Activated naive CD8-positive, alpha-beta T cell treated with anti-CD3 and anti-CD28 coated beads for 36 hours (primary cell): ENCODE measurements around the gene WDSUB1. TPM values are rescaled to one million over a fixed set of nuclear protein-coding genes. Genes with fewer than 3 reads are reported as not detected.

ENCODE experiments used
- DNase-seq: peaks from one replicate; pipeline ENCODE4 v3.0.0; 2021
- H3K27ac Mint-ChIP-seq: one replicate; pipeline ENCODE4 v1.8.0; 2022; ENCODE audit warnings: mild to moderate bottlenecking, moderate library complexity, mixed read lengths
- H3K27me3 Mint-ChIP-seq: one replicate; pipeline ENCODE4 v1.8.0; 2022; ENCODE audit warnings: mild to moderate bottlenecking, mixed read lengths
- H3K36me3 Mint-ChIP-seq: one replicate; pipeline ENCODE4 v1.8.0; 2021; ENCODE audit warnings: mild to moderate bottlenecking, mixed read lengths
- H3K4me1 Mint-ChIP-seq: one replicate; pipeline ENCODE4 v1.8.0; 2021; ENCODE audit warnings: mixed read lengths
- H3K4me3 Mint-ChIP-seq: one replicate; pipeline ENCODE4 v1.8.0; 2022; ENCODE audit warnings: mild to moderate bottlenecking, moderate library complexity, mixed read lengths
- H3K9me3 Mint-ChIP-seq: one replicate; pipeline ENCODE4 v1.8.0; 2022; ENCODE audit warnings: mixed read lengths
- total RNA-seq, 2 experiments: library from RNA; stranded (reverse); gene quantifications; one replicate each; pipeline ENCODE4 v1.2.3, GENCODE V29; 2021

Gene WDSUB1
- total RNA-seq, 2 experiments from 2014 or later = 5.7 to 6.8 TPM

DNA sequence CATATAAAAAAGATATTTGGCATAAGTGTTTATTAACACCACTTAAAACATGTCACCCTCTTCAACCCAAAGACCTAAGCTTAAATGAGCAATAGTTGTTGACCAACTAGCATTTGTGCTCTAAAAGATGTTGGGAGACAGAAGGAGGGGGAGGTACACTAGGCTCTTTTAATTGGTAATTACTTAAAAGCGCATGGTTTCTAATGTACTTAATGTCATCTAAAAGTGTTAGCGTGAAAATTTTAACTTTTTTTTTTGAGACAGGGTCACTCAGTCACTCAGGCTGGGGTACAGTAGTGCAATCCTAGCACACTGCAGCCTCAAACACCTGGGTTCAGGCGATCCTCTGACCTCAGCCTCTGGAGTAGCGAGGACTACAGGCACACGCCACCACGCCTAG, 5.5 kb downstream of the WDSUB1 start:
- Mint-ChIP-seq H3K4me1 (peaks cover 15% of the 10 kb centered on the region), H3K36me3 (peaks cover 3% of the 10 kb centered on the region), H3K9me3 (no peaks in the 10 kb centered on the region), H3K27ac (no peak overlapping the region), H3K4me3 (no peak overlapping the region), H3K27me3 (no peaks in the 10 kb centered on the region)
- no peak for DNase-seq

DNA sequence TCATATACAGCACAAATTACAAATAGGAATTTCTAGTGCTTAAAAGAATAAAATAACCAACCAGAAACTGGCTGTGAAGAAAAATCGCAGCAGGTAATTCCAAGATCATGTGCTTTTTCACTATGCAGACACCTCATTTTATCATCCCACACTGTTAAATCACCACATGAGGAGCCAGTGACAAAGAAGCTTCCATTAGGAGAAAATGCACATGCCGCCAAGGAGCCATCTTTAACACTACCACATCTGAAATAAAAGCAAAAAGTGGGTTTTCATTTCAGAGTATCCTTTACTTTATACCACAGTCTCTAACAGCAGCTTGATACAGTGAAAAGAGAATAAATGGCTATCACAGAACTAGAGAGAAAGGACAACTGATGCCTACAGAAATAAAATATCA, 6.8 kb downstream of the WDSUB1 start:
- Mint-ChIP-seq H3K36me3 (peaks cover 8% of the 10 kb centered on the region), H3K4me3 (no peak overlapping the region), H3K4me1 (peaks cover 8% of the 10 kb centered on the region), H3K27me3 (no peaks in the 10 kb centered on the region), H3K9me3 (no peaks in the 10 kb centered on the region), H3K27ac (no peak overlapping the region)
- no peak for DNase-seq

DNA sequence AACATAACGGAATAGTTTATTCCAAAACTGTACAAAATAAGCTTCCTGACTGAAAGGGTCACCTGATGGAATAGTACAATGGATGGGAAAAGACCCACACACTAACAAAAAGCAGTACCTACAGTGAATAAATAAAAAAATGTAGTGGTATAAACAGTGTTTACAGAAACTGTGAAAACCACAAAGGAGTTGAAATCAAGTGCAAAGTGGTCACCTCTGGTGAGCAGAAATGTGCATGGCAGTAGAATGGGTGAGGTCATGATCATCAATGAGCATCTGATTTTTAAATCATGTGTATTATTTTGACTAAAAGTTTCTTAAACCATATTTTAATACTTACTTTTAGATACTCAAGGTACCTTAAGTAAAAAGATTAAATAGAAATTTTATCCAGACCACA, 11.4 kb downstream of the WDSUB1 start:
- Mint-ChIP-seq H3K4me1 (peaks cover 4% of the 10 kb centered on the region), H3K4me3 (no peak overlapping the region), H3K27ac (no peak overlapping the region), H3K9me3 (no peaks in the 10 kb centered on the region), H3K36me3 (peaks cover 24% of the 10 kb centered on the region), H3K27me3 (no peaks in the 10 kb centered on the region)
- no peak for DNase-seq

DNA sequence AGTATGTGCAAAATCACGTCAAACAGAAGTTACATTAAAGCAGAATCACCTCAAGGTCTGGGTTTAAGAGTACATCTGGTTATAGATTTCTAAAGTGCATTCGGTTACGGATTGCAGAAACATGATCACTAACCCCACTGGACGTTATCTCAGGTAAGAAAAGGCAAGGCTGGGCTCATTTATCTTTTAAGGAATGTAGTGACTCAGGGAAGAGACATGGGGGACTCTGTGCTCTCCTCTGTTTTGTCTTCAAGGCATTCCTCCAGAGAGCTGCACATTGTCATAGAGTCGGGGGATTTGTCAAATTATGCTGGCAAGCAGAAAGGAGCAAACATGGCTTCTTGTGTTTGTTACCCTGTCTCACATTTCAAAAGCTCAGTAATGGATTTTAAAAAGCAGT, 14.3 kb downstream of the WDSUB1 start:
- Mint-ChIP-seq H3K4me3 (no peak overlapping the region), H3K4me1 (peaks cover 4% of the 10 kb centered on the region), H3K27ac (no peak overlapping the region), H3K27me3 (no peaks in the 10 kb centered on the region), H3K36me3 (peaks cover 34% of the 10 kb centered on the region), H3K9me3 (no peaks in the 10 kb centered on the region)
- no peak for DNase-seq

DNA sequence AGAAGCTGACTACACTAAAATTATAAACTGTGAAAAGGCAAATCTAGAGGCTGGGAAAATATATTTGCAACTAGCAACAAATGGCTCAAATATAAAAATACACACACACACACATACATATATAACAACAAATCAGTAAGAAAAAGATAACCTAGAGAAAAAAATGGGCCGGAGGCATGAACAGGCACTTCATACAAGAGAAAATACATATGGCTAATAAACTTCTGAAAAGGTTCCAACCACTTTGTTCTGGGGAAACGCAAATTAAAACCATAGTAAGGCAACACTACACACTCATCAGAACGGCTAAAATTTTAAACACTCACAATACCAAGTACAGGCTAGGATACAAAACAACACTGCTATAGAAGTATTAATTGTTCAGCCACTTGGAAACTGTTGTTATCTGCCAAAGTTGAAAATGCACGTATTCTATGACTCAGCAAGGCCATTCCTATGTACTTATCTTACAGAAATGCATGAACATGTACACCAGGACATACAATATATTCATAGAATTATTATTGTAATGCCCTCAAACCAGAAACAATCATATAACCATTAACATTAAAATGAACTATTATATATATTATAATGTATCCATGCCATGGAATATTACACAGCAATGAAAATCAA, 15.6 kb downstream of the WDSUB1 start:
- H3K27ac Mint-ChIP-seq = no peak overlapping the region
- no peak overlapping the region for H3K4me3 Mint-ChIP-seq
- peaks cover 38% of the 10 kb centered on the region for H3K36me3 Mint-ChIP-seq
- H3K9me3 Mint-ChIP-seq = no peaks in the 10 kb centered on the region
- DNase-seq = no peak
- no peaks in the 10 kb centered on the region for H3K27me3 Mint-ChIP-seq
- peaks cover 4% of the 10 kb centered on the region for H3K4me1 Mint-ChIP-seq

DNA sequence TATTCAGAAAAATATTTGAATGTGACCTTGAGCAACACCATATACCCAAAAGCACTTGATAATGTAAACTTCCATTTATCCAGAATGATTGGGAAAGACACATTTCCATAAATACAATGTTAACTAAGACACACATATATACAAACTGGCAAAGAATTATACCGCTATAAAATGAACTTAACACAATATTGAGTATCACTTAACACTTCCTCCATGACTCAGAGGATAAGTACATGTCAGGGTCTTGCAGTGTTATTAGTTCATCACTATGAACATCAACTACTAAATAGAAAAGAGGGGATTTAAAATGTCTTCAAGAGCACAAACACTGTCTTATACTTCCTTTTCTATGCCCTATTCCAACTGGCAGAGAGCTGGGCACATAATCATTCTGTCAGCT, 18.6 kb downstream of the WDSUB1 start:
- Mint-ChIP-seq H3K36me3 (peaks cover 34% of the 10 kb centered on the region), H3K27me3 (no peaks in the 10 kb centered on the region), H3K9me3 (no peaks in the 10 kb centered on the region), H3K4me3 (no peak overlapping the region), H3K27ac (no peak overlapping the region), H3K4me1 (no peaks in the 10 kb centered on the region)
- no peak for DNase-seq

DNA sequence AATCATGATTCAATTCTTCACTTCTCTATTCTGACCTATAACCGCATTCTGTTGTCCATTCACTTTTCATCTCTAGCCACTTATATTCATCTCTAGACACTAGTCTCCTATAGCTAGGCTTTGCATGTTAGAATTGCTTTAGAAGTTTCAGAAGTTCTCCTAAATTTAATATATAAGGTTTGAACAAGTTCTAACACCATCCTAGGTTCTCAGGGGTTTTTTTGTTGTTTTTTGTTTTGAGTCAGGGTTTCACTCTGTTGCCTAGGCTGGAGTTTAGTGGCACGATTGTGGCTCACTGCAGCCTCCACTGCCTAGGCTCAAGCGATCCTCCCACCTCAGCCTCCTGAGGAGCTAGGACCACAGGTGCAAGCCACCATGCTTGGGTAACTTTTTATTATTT, 19.9 kb downstream of the WDSUB1 start:
- Mint-ChIP-seq H3K4me3 (no peak overlapping the region), H3K27me3 (no peaks in the 10 kb centered on the region), H3K4me1 (no peaks in the 10 kb centered on the region), H3K27ac (no peak overlapping the region), H3K9me3 (no peaks in the 10 kb centered on the region), H3K36me3 (peaks cover 32% of the 10 kb centered on the region)
- DNase-seq = no peak

DNA sequence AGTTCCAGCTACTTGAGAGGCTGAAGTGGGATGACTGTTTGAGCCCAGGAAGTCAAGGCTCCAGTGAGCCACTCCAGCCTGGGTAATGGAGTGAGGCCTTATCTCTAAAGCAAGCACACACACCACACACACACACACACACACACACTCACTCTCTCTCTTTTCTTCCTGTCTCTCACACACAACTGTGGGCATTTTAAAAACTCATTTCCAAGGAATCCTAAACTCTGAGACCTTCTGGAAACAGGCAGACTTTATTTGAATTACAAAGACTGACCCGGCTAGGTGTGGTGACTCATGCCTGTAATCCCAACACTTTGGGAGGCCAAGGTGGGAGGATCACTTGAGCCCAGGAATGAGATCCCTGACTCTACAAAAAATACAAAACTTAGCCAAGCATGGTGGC, 21.3 kb downstream of the WDSUB1 start:
- peaks cover 21% of the 10 kb centered on the region for H3K36me3 Mint-ChIP-seq

DNA sequence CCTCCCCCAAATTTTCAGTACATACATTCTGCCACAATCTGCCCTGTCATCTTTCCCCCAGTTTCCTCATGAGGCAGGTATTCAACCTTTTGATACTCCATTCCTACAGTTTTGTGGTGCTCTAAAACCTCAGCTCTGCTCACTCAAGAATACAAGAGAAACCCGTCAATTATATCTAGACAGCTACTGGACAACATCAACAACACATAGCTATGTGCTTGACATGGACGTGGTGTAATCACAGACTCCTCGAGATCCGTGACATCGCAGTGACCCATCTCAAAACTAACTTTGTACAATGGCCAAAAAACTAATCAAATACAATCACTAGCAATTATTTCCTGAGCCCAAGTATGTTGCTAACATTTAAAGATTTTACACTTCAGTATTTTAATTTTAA, 23.6 kb downstream of the WDSUB1 start:
- Mint-ChIP-seq H3K36me3 (peaks cover 11% of the 10 kb centered on the region), H3K27me3 (no peaks in the 10 kb centered on the region), H3K4me3 (no peak overlapping the region), H3K4me1 (no peaks in the 10 kb centered on the region), H3K27ac (no peak overlapping the region), H3K9me3 (no peaks in the 10 kb centered on the region)
- no peak for DNase-seq

More for the DNA sequence above, 21.3 kb downstream of the WDSUB1 start:
- Mint-ChIP-seq H3K4me1 (no peaks in the 10 kb centered on the region), H3K4me3 (no peak overlapping the region), H3K27ac (no peak overlapping the region), H3K9me3 (no peaks in the 10 kb centered on the region), H3K27me3 (no peaks in the 10 kb centered on the region)
- no peak for DNase-seq

DNA sequence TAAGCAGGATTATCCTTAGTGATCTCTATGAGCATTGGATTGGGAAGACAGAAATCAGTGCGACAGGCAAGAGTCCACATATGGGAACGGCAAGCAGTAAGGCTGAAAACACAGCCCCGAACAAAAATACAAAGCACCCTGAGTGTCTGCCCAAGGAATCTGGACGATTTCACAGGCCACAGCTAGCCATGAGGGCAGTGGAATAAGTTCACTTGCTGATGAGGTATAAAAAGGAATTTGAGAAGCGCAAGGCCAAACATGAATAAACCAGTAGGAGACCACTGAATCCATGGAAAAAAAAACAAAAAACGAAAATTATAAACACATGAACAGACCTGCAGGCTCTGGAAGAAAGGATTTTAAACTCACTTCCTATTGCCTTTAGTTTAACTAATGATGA, 24.3 kb downstream of the WDSUB1 start:
- peaks cover 11% of the 10 kb centered on the region for H3K36me3 Mint-ChIP-seq
- H3K27ac Mint-ChIP-seq = no peak overlapping the region
- H3K27me3 Mint-ChIP-seq = no peaks in the 10 kb centered on the region
- no peaks in the 10 kb centered on the region for H3K4me1 Mint-ChIP-seq
- no peak for DNase-seq
- no peaks in the 10 kb centered on the region for H3K9me3 Mint-ChIP-seq
- H3K4me3 Mint-ChIP-seq = no peak overlapping the region

DNA sequence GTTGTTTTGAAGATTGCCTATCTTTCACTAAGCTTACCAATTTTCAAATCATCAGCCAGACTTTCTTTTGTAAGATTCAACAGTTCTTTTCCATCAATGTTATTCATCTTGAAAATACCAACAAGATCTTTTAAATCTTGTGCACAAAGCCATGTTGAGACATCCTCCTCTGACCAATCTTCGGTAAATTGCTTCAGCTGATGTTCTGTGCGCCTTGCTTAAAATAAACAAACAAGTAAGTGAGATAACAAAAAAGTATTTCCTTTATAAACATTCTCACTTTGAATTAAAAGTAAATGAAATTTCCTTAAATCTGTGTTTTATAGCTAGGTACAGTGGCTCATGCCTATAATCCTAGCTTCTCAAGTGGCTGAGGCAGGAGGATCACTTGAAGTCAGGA, 30.3 kb downstream of the WDSUB1 start:
- Mint-ChIP-seq H3K9me3 (no peaks in the 10 kb centered on the region), H3K36me3 (peaks cover 3% of the 10 kb centered on the region), H3K4me3 (no peak overlapping the region), H3K4me1 (no peaks in the 10 kb centered on the region), H3K27ac (no peak overlapping the region), H3K27me3 (no peaks in the 10 kb centered on the region)
- DNase-seq = no peak

DNA sequence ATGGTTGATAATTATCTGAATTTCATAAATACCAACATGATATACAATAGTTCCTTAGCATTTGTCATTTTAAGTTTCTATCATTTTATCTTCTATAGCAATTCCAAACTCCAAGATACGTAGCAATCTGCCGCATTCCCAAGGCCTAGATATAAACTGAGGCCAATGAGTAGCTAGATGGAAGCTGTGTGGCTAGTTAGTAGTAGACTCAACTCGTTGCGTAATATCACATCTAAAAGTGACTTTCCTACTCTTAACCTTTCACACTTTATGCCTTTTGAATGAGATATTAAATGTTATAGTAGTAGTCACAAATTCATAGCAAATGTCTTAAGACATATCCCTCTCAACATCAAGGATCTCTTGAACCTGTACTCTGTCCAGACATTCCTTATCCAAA, 33.6 kb downstream of the WDSUB1 start:
- no peak overlapping the region for H3K27ac Mint-ChIP-seq
- H3K4me1 Mint-ChIP-seq = peaks cover 4% of the 10 kb centered on the region

DNA sequence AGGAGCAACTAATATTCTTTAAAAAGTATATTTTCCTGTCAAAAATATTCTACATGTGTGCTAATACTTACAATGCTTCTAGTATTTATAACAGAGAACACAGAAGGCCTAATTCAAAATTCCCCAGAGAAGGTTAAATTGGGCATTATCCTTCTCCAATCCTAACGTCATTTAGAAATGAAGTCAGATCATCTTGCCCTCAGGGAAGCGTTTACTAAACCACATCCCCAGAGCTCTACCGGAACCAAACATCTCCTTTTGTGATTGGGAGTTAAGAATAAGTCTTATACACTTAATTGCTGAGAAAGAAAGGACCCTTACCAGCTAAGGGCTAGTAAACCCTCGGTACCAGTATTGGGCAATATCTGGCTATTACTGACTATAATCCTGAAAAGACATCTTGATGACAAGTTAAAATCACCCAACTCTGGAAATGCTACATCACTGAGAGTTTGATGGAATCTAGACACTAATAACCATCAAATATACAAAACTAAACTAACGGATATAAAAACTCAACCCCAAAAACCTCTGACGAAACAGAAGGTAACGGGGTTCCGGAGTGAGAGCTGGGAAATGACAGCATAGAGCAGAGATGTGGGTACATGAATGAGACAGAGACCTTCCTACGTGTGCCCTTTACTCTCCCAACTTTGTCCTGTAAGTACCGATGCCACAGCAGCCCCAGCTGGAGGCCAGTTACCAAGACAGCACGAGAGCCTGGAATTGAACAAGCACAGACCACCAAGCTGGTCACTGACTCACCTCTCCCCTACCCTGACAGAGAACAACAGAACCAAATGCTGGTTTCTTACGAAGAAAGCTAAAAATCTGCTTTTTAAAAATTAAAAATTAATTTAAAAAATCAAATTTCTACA, 35.0 kb downstream of the WDSUB1 start:
- no peak overlapping the region for H3K4me3 Mint-ChIP-seq
- no peak overlapping the region for H3K27ac Mint-ChIP-seq
- no peaks in the 10 kb centered on the region for H3K27me3 Mint-ChIP-seq
- H3K4me1 Mint-ChIP-seq = peaks cover 4% of the 10 kb centered on the region
- H3K9me3 Mint-ChIP-seq = no peaks in the 10 kb centered on the region
- H3K36me3 Mint-ChIP-seq = peaks cover 15% of the 10 kb centered on the region
- DNase-seq = no peak

More for the DNA sequence above, 33.6 kb downstream of the WDSUB1 start:
- H3K36me3 Mint-ChIP-seq = peaks cover 6% of the 10 kb centered on the region
- no peak for DNase-seq
- H3K4me3 Mint-ChIP-seq = no peak overlapping the region
- H3K9me3 Mint-ChIP-seq = no peaks in the 10 kb centered on the region
- H3K27me3 Mint-ChIP-seq = no peaks in the 10 kb centered on the region

DNA sequence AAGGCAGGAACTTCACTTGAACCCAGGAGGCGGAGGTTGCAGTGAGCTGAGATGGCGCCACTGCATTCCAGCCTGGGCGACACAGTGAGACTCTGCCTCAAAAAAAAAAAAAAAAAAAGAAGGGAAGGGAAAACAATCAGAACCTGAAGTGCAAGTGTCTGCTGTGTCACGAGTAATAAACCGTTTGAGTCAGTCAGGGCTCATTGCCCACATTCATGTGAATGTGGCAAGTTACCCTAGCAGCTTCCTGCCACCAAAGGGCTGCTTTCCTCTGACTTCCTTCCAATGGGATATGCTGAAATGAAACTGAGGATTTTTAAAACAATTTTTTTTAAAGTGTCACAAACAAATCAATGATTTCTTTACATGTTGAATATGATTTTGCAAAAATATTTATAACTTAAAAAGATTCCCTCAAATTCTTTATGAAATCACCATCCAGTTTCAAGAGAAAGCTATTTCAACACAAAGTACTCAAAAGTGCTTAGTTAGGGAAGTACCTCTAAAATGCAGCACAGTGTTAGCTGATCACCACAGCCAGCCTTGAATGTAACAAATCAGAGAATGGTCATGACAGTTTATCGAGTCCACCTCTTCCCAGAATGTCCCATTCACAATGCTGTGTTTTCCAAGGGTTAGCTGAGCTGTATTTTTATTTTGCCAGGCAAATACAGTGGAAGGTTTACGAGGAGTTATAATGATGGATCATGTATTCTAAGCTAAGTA, 36.4 kb downstream of the WDSUB1 start:
- DNase-seq = no peak
- peaks cover 4% of the 10 kb centered on the region for H3K4me1 Mint-ChIP-seq
- peaks cover 3% of the 10 kb centered on the region for H3K9me3 Mint-ChIP-seq
- no peak overlapping the region for H3K4me3 Mint-ChIP-seq
- no peaks in the 10 kb centered on the region for H3K27me3 Mint-ChIP-seq
- H3K27ac Mint-ChIP-seq = no peak overlapping the region
- H3K36me3 Mint-ChIP-seq = peaks cover 22% of the 10 kb centered on the region

DNA sequence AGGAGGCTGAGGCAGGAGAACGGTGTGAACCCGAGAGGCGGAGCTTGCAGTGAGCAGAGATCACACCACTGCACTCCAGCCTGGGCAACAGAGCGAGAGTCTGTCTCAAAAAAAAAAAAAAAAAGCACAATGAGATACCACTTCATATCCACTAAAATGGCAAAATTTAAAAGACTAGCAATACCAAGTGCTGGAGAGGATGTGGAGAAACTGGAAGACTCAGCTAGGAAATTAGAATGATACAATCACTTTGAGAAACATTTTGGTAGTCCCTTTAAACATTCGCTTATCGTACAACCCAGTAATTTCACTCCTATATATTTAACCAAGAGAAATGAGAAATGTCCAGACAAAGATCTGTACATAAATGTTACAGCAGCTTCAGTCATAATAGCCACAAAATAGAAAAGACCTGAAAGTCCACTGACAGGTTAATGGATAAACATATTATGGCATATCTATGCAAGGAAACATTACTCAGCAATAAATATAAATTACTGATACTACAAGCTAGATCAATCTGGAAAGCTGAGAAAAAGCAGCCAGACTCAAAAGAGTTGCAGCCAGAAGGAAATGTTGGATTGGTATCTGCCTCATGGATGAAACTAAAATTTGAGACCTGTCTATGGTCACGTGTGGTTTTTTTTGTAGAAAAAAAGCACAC, 40.0 kb downstream of the WDSUB1 start:
- H3K36me3 Mint-ChIP-seq = peaks cover 33% of the 10 kb centered on the region

More for the DNA sequence above, 40.0 kb downstream of the WDSUB1 start:
- peaks cover 3% of the 10 kb centered on the region for H3K9me3 Mint-ChIP-seq
- no peak overlapping the region for H3K4me3 Mint-ChIP-seq
- peaks cover 4% of the 10 kb centered on the region for H3K4me1 Mint-ChIP-seq
- no peak overlapping the region for H3K27ac Mint-ChIP-seq
- no peaks in the 10 kb centered on the region for H3K27me3 Mint-ChIP-seq
- no peak for DNase-seq
